H1 (cell line): ENCODE measurements around the gene EEF1A2. TPM values are rescaled to one million over a fixed set of nuclear protein-coding genes. Genes with fewer than 3 reads are reported as not detected.

Experiments used
- CTCF ChIA-PET: fragments of 300-600 bp; sonication (Branson Sonifier 250); formaldehyde crosslinking; loops from one replicate; lab custom pipeline; 2021; ENCODE audit not compliant: partially characterized antibody; lab: Charles Lee
- POLR2A ChIA-PET: fragments of 300-600 bp; sonication (Branson Sonifier 250); formaldehyde crosslinking; loops from one replicate; lab custom pipeline; 2021; ENCODE audit warnings: inconsistent platforms; ENCODE audit not compliant: partially characterized antibody; lab: Charles Lee
- DNase-seq, 2 experiments: peaks; one replicate each; pipeline versions ENCODE4 v3.0.0 to v3.0.0-alpha.2; 2010 to 2022; ENCODE audit warnings: low spot score in 2 of 2, low read depth in 1 of 2, mixed read lengths in 1 of 2
- FAIRE-seq: peaks from 2 replicates; lab custom pipeline; 2011; peaks lifted over from hg19 to GRCh38; lab: Jason Lieb, UNC
- H2AFZ ChIP-seq: 2 replicates; pipeline ENCODE4 v1.8.1; 2012; ENCODE audit warnings: low read length, inconsistent platforms
- H2AK5ac ChIP-seq: 2 replicates; pipeline ENCODE4 v1.6.1; 2013; ENCODE audit warnings: low read depth, low read length
- H2BK120ac ChIP-seq: replicated peaks from 2 replicates; pipeline ENCODE3; 2013; ENCODE audit warnings: low read depth, low read length, inconsistent platforms
- H2BK12ac ChIP-seq: 2 replicates; pipeline ENCODE4 v1.6.1; 2013; ENCODE audit warnings: low read depth, low read length
- H2BK15ac ChIP-seq: 2 replicates; pipeline ENCODE4 v1.6.1; 2013; ENCODE audit warnings: low read length
- H2BK20ac ChIP-seq: 2 replicates; pipeline ENCODE4 v1.6.1; 2013; ENCODE audit warnings: low read length
- H2BK5ac ChIP-seq: 2 replicates; pipeline ENCODE4 v1.6.1; 2013; ENCODE audit warnings: low read depth, low read length
- H3K14ac ChIP-seq: 2 replicates; pipeline ENCODE4 v1.6.1; 2013; ENCODE audit warnings: inconsistent platforms; ENCODE audit not compliant: insufficient read length
- H3K18ac ChIP-seq: 2 replicates; pipeline ENCODE4 v1.6.1; 2013; ENCODE audit warnings: low read length; ENCODE audit errors: extremely low read depth
- H3K23ac ChIP-seq: 2 replicates; pipeline ENCODE4 v1.6.1; 2013; ENCODE audit warnings: inconsistent platforms; ENCODE audit not compliant: insufficient read length
- H3K23me2 ChIP-seq: 2 replicates; pipeline ENCODE4 v1.6.1; 2013; ENCODE audit warnings: low read depth, low read length
- H3K27ac ChIP-seq: 2 replicates; pipeline ENCODE4 v1.6.1; 2011; ENCODE audit warnings: low read depth, low read length, inconsistent platforms
- H3K27me3 ChIP-seq, 4 experiments: replicated peaks in 1 of 4; 1 replicate in 1 of 4; 2 replicates in 3 of 4; pipeline versions ENCODE4 v1.6.1 to v1.8.1; 2011 to 2013; ENCODE audit warnings: low read length in 3 of 4, mild to moderate bottlenecking in 3 of 4, inconsistent platforms in 2 of 4, mixed read lengths in 2 of 4, moderate library complexity in 1 of 4; ENCODE audit not compliant: control insufficient read depth in 3 of 4, insufficient read depth in 3 of 4; ENCODE audit errors: extremely low read depth in 1 of 4
- H3K36me3 ChIP-seq, 4 experiments: 2 replicates each; pipeline versions ENCODE4 v1.6.1 to v1.8.1; 2011 to 2013; ENCODE audit warnings: mild to moderate bottlenecking in 4 of 4, low read length in 3 of 4, moderate library complexity in 2 of 4, control low read depth in 1 of 4, inconsistent platforms in 1 of 4; ENCODE audit not compliant: insufficient read depth in 4 of 4, control insufficient read depth in 2 of 4
- H3K4ac ChIP-seq: replicated peaks from 2 replicates; pipeline ENCODE3; 2013; ENCODE audit warnings: low read length, low read depth, mixed read lengths, inconsistent platforms; ENCODE audit not compliant: insufficient read length
- H3K4me1 ChIP-seq, 4 experiments: replicated peaks in 1 of 4; 1 replicate in 1 of 4; 2 replicates in 3 of 4; pipeline versions ENCODE4 v1.6.1 to v1.8.1; 2011 to 2013; ENCODE audit warnings: low read length in 3 of 4, inconsistent platforms in 2 of 4, mixed read lengths in 1 of 4; ENCODE audit not compliant: insufficient read depth in 4 of 4, control insufficient read depth in 3 of 4
- H3K4me2 ChIP-seq, 2 experiments: 2 replicates each; pipeline versions ENCODE4 v1.6.1 to v1.8.1; 2011 to 2013; ENCODE audit warnings: low read depth in 2 of 2, low read length in 2 of 2, control low read depth in 1 of 2, inconsistent platforms in 1 of 2, mild to moderate bottlenecking in 1 of 2; ENCODE audit not compliant: insufficient read depth in 1 of 2
- H3K4me3 ChIP-seq, 4 experiments: fragments of 200-600, 300-600 bp in 1 of 4; sonication (generic), shearing (Covaris generic), sonication (Bioruptor Twin) in 1 of 4; 2 replicates each; pipeline versions ENCODE4 v1.5.1 to v1.8.1; 2011 to 2016; ENCODE audit warnings: low read length in 4 of 4, low read depth in 3 of 4, control low read depth in 2 of 4, inconsistent platforms in 2 of 4, mild to moderate bottlenecking in 2 of 4, mixed read lengths in 1 of 4, moderate library complexity in 1 of 4; ENCODE audit not compliant: insufficient read depth in 2 of 4; ENCODE audit errors: extremely low read depth in 1 of 4
- H3K56ac ChIP-seq: replicated peaks from 2 replicates; pipeline ENCODE3; 2013; ENCODE audit warnings: low read depth, mild to moderate bottlenecking, mixed read lengths, low read length, inconsistent platforms; ENCODE audit not compliant: insufficient read length
- H3K79me1 ChIP-seq: 2 replicates; pipeline ENCODE4 v1.6.1; 2013; ENCODE audit warnings: low read depth, low read length, control low read depth
- H3K79me2 ChIP-seq, 2 experiments: 2 replicates each; pipeline versions ENCODE4 v1.6.1 to v1.8.1; 2012 to 2013; ENCODE audit warnings: low read length in 2 of 2, mild to moderate bottlenecking in 2 of 2, inconsistent platforms in 1 of 2; ENCODE audit not compliant: insufficient read depth in 2 of 2, control insufficient read depth in 1 of 2
- H3K9ac ChIP-seq, 4 experiments: replicated peaks in 1 of 4; 1 replicate in 1 of 4; 2 replicates in 3 of 4; pipeline versions ENCODE4 v1.6.1 to v1.8.1; 2011 to 2013; ENCODE audit warnings: low read depth in 3 of 4, low read length in 3 of 4, control low read depth in 2 of 4, mild to moderate bottlenecking in 2 of 4, moderate library complexity in 2 of 4, inconsistent platforms in 1 of 4; ENCODE audit errors: extremely low read depth in 1 of 4
- H3K9me3 ChIP-seq, 2 experiments: 2 replicates each; pipeline versions ENCODE4 v1.6.1 to v1.8.1; 2012 to 2013; ENCODE audit warnings: mild to moderate bottlenecking in 2 of 2, moderate library complexity in 2 of 2, control low read depth in 1 of 2, inconsistent platforms in 1 of 2, low read depth in 1 of 2, low read length in 1 of 2, mixed read lengths in 1 of 2; ENCODE audit not compliant: insufficient read depth in 2 of 2
- H4K20me1 ChIP-seq, 2 experiments: replicated peaks in 1 of 2; 2 replicates each; pipeline versions ENCODE3 to v1.8.1; 2011 to 2013; ENCODE audit warnings: inconsistent platforms in 2 of 2, low read length in 2 of 2, mild to moderate bottlenecking in 1 of 2; ENCODE audit not compliant: insufficient read depth in 2 of 2, control insufficient read depth in 1 of 2
- H4K5ac ChIP-seq: 2 replicates; pipeline ENCODE4 v1.6.1; 2013; ENCODE audit warnings: low read length, low read depth, mixed read lengths, inconsistent platforms; ENCODE audit not compliant: insufficient read length
- H4K8ac ChIP-seq: 2 replicates; pipeline ENCODE4 v1.8.0; 2013; ENCODE audit warnings: mild to moderate bottlenecking, moderate library complexity, low read length, inconsistent platforms; ENCODE audit not compliant: insufficient read depth; ENCODE audit errors: extremely low read depth
- H4K91ac ChIP-seq: replicated peaks from 2 replicates; pipeline ENCODE3; 2013; ENCODE audit warnings: low read length, mixed read lengths, inconsistent platforms; ENCODE audit not compliant: insufficient read length
- CBX8 ChIP-seq: fragments of 300-800, 300-1000 bp; sonication (generic); IDR thresholded peaks from 2 replicates; pipeline ENCODE4 v1.7.1; 2016; ENCODE audit warnings: low read depth, low read length, borderline replicate concordance
- SRF ChIP-seq: IDR thresholded peaks from 2 replicates; pipeline ENCODE4 v1.6.1; 2011; ENCODE audit warnings: mild to moderate bottlenecking, low read depth, low read length, moderate library complexity
- WGBS, 2 experiments: shearing (Covaris generic) in 1 of 2; methylation state at CpG; one replicate each; pipeline versions ENCODE4 v1.1.6 to v1.1.7; 2013 to 2015; ENCODE audit warnings: low lambda C conversion rate in 2 of 2, mixed read lengths in 2 of 2, inconsistent platforms in 1 of 2, low coverage in 1 of 2, missing lambda C conversion rate in 1 of 2; ENCODE audit not compliant: insufficient replicate concordance in 2 of 2, insufficient coverage in 1 of 2, insufficient read length in 1 of 2; ENCODE audit errors: extremely low coverage in 1 of 2, missing lambda C conversion rate in 1 of 2; 5-methylcytosine and 5-hydroxymethylcytosine counted together
- polyA plus RNA-seq, 7 experiments: library from polyadenylated mRNA; depleted of rRNA in 3 of 7; stranded (reverse) in 5 of 7; unstranded in 2 of 7; fragments of >200 nt in 5 of 7; fragments of 200-250 nt in 2 of 7; gene quantifications; 1 replicate in 5 of 7; 2 replicates in 1 of 7; 4 replicates in 1 of 7; pipeline versions ENCODE4 v1.2.1 to v1.2.3, GENCODE V29; 2011 to 2013; ENCODE audit warnings: missing spikeins in 2 of 7, mixed read lengths in 2 of 7
- total RNA-seq: library from RNA; stranded (reverse); fragmentation: NEBNext Ultra II Directional; extraction: Animal tissue kit (Norgen Biotek cat#: 25700); gene quantifications from 2 replicates; pipeline ENCODE4 v1.2.1, GENCODE V29; 2021

Gene EEF1A2
- total and polyA plus RNA-seq, 2 of the 8 experiments (the other 6 are each of a cell fraction or from before 2014, with no cell fraction given): 7.4 to 25.8 TPM

- H3K79me1 ChIP-seq: peaks cover 23% of the 10 kb centered on the region
- H4K91ac ChIP-seq: no peak overlapping the region
- no peak overlapping the region for H2BK20ac ChIP-seq
- no peaks in the 10 kb centered on the region for H3K36me3 ChIP-seq
- H4K8ac ChIP-seq: no peak overlapping the region
- 77% methylated on average over 9 of the region's 10 CpGs; no CpG with 5 or more reads in 1 of the 2 experiments for WGBS, 2 experiments
- CTCF ChIA-PET: interaction anchor here (0.9 to 3.2 kb wide), 9 partner anchors 10 to 190 kb away, joined by 3 to 9 read pairs (median 4); partner anchors contain the start of gene PTK6
- no peak overlapping the region for H2AK5ac ChIP-seq
- DNase-seq (no peak), FAIRE-seq (no peak)
- no peak overlapping the region for H3K4ac ChIP-seq
- no peak overlapping the region for H3K23ac ChIP-seq
- H3K27me3 ChIP-seq: peaks cover 0 to 10% (median 5%) of the 10 kb centered on the region in 4 experiments; a peak in 4 of 7 replicates
- peak overlapping the region; percentile 83 to 91 for H3K4me2 ChIP-seq
- 0 out of 2 replicates have a peak overlapping the region, but pooled peaks have one; percentile 52 for H2BK5ac ChIP-seq
- H3K18ac ChIP-seq: no peak overlapping the region; the same call in 1 of the 2 replicates
- H3K23me2 ChIP-seq: peaks cover 6% of the 10 kb centered on the region; the same call in 1 of the 2 replicates
- TF ChIP-seq SRF: no peak
- TF ChIP-seq CBX8: no peak
- H2AFZ ChIP-seq: no peak overlapping the region
- H3K9me3 ChIP-seq: no peaks in the 10 kb centered on the region
- POLR2A ChIA-PET: interaction anchor here (0.9 to 2.6 kb wide), 9 partner anchors 10 to 255 kb away, joined by 3 to 9 read pairs (median 4); no protein-coding TSS in a partner anchor
- H2BK15ac ChIP-seq: no peak overlapping the region
- no peak overlapping the region for H3K56ac ChIP-seq
- peaks cover 15 to 56% of the 10 kb centered on the region in 2 experiments; a peak in 3 of 4 replicates for H3K79me2 ChIP-seq
- no peak overlapping the region for H4K5ac ChIP-seq
- peaks cover 5 to 20% of the 10 kb centered on the region in 2 experiments for H4K20me1 ChIP-seq
- peaks cover 0 to 21% (median 10%) of the 10 kb centered on the region in 4 experiments; a peak in 6 of 7 replicates for H3K4me1 ChIP-seq
- H3K14ac ChIP-seq: no peak overlapping the region
- H3K9ac ChIP-seq: no peak overlapping the region
- H3K4me3 ChIP-seq: peak overlapping the region in 3 of 4 experiments; percentile 72 to 94 (median 74); a peak in 4 of 8 replicates
- H3K27ac ChIP-seq: no peak overlapping the region
- no peak overlapping the region for H2BK120ac ChIP-seq
- H2BK12ac ChIP-seq: no peak overlapping the region
Measured at GRCh38 chr20:63470410-63470809, 28.5 kb downstream of the EEF1A2 start.
